Ovary (tissue), 9 donors: Measurements from ENCODE around the gene IWS1. TPM values are rescaled to one million over a fixed set of nuclear protein-coding genes. Genes with fewer than 3 reads are reported as not detected.

Experiments
- DNase-seq, 5 donors: peaks; one replicate each; pipeline ENCODE4 v3.0.0-alpha.2; 2019 to 2020
- H3K27ac ChIP-seq, 2 donors: fragments of 200-600 bp; one replicate each; pipeline versions ENCODE4 v1.5.1 to v1.8.0; 2019 to 2022
- H3K27me3 ChIP-seq: fragments of 200-600 bp; one replicate; pipeline ENCODE4 v1.8.0; 2022
- H3K36me3 ChIP-seq: fragments of 200-600 bp; sonication (generic); one replicate; pipeline ENCODE4 v1.5.1; 2019
- H3K4me1 ChIP-seq: one replicate; pipeline ENCODE4 v1.8.1; 2013; ENCODE audit warnings: mild to moderate bottlenecking, moderate library complexity; ENCODE audit not compliant: insufficient read depth
- H3K4me3 ChIP-seq: fragments of 200-600 bp; sonication (generic); one replicate; pipeline ENCODE4 v1.5.1; 2017
- H3K9me3 ChIP-seq, 2 donors: fragments of 200-600 bp in 1 of 2; sonication (generic) in 1 of 2; one replicate each; pipeline versions ENCODE4 v1.5.1 to v1.8.1; 2013 to 2019; ENCODE audit warnings: mild to moderate bottlenecking in 1 of 2, moderate library complexity in 1 of 2
- CTCF ChIP-seq, 3 donors: fragments of 450-650 bp in 2 of 3; fragments of 200-600 bp in 1 of 3; IDR thresholded peaks; one replicate each; pipeline versions ENCODE4 v1.5.1 to v1.8.0; 2016 to 2022; ENCODE audit warnings: antibody characterized with exemption in 3 of 3, mild to moderate bottlenecking in 1 of 3
- EP300 ChIP-seq: sonication (generic); formaldehyde crosslinking; IDR thresholded peaks from one replicate; pipeline ENCODE4 v1.6.1; 2017; ENCODE audit warnings: antibody characterized with exemption
- POLR2A ChIP-seq: fragments of 450-650 bp; IDR thresholded peaks from one replicate; pipeline ENCODE4 v1.6.1; 2017; ENCODE audit warnings: antibody characterized with exemption, mild to moderate bottlenecking, moderate library complexity
- WGBS, 3 donors: extraction: QIAGEN DNeasy Blood & Tissue Kit in 1 of 3; methylation state at CpG; one replicate each; pipeline versions ENCODE4 v1.1.5 to v1.1.7; 2013 to 2017; 5-methylcytosine and 5-hydroxymethylcytosine counted together
- intact Hi-C, 4 donors: fragments of 100-400 bp; cut with DNase I; formaldehyde crosslinking; loops; one replicate each; pipeline versions ENCODE4 v1.11.0 to v1.15.1; 2022 to 2023
- polyA plus RNA-seq, 2 donors: library from polyadenylated mRNA; stranded (reverse); fragments of 200-250 nt in 1 of 2; fragments of 350-450 nt in 1 of 2; fragmentation: Illumina TruSeq in 1 of 2; extraction: RNeasy Lipid Tissue Mini Kit (QIAGEN cat#74804) in 1 of 2; gene quantifications; one replicate each; pipeline ENCODE4 v1.2.3, GENCODE V29; 2013 to 2014
- total RNA-seq, 7 donors: library from RNA; depleted of rRNA in 2 of 7; stranded (reverse); fragments of >200 nt in 2 of 7; fragmentation: NEBNext Ultra II Directional in 3 of 7; extraction: Animal tissue kit (Norgen Biotek cat#: 25700) in 3 of 7; gene quantifications; one replicate each; pipeline versions ENCODE4 v1.1.0 to v1.2.4, GENCODE V29; 2016 to 2023
- donor health status: DM: no; HTN: no; CAD: no; lungs with moderate emphysema.
- donor health status: DM: no; HTN: no; CAD: no.
- donor health status: Bipolar disorder and iron deficiency.
- donor health status: DM: yes; HTN: yes; CAD: no.
- donor health status: DM: no; HTN: no; CAD: no.
- donor health status: DM: yes; HTN: yes; CAD: no.

The IWS1 gene
- total and polyA plus RNA-seq, 9 donors: 13.9 to 29.0 (median 25.8) TPM

- no peaks in the 10 kb centered on the region for H3K36me3 ChIP-seq
- H3K9me3 ChIP-seq: no peaks in the 10 kb centered on the region
- peak in 1 of 5 donors; percentile 15 for DNase-seq
- TF ChIP-seq CTCF (IDR thresholded peaks at IDR 0.05) (no peak), POLR2A (no peak), EP300 (no peak)
- H3K4me3 ChIP-seq: no peak overlapping the region
- no peaks in the 10 kb centered on the region for H3K27me3 ChIP-seq
- 93 to 96% (median 93%) methylated on average over 8 to 12 of the region's 12 CpGs for WGBS, 3 donors
- H3K27ac ChIP-seq: no peak overlapping the region
- H3K4me1 ChIP-seq: peaks cover 5% of the 10 kb centered on the region
- intact Hi-C loops: no loop called here
Measured at GRCh38 chr2:127565261-127566138, 39.2 kb upstream of the IWS1 start.

- intact Hi-C loops: no loop called here
- 85 to 89% (median 88%) methylated on average over 11 of the region's 11 CpGs for WGBS, 3 donors
- peak in 1 of 5 donors; percentile 4 for DNase-seq
Measured at GRCh38 chr2:127564429-127565260, 38.4 kb upstream of the IWS1 start.

DNA sequence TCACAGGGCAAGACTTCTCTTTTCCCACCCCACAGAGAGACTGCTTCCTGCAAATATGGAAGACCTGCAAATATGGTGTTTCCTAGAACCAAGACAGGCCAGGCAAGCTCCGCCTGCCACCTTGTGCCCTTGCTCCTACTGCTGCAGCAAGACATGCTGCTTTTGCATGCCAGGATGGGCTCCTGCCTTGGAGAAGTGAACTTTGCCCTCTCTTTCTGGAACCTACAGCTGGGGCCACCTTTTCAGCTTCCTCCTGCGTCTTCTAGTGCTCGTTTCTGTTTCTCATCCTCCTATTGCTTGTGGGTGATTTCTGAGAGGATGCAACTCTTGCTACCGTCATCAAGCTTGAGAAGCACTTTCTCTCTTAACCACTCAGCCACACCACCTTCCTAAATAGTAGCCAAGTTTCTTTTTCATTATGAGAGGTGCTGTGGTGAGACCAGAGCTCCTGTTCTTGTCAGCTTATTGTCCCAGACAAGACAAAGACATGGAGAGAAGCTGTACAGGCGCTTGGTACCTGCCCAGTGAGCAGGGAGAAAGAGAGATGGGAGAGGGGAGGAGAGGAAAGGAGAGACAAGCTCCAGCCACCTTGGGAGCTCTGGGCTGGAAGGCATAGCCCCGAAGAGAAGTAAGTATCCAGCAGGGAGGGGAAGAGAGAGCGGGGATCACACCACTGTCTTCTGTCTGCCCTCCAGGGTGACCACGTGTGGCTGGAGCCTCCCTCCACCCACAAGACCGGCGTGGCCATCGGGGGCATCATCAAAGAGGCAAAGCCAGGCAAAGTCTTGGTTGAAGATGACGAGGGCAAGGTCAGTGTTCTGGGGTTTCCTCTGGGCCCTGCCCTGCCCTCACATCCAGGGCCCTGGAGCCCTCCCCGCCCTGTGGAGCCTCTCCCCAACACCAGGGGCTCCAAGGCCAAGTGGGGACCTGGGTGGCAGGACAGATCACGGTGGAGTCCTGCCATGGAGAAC, 37.5 kb upstream of the IWS1 start:
- Histone ChIP-seq H3K27ac (no peak overlapping the region), H3K4me3 (no peak overlapping the region), H3K27me3 (no peaks in the 10 kb centered on the region), H3K4me1 (no peaks in the 10 kb centered on the region), H3K9me3 (no peaks in the 10 kb centered on the region), H3K36me3 (no peaks in the 10 kb centered on the region)
- TF ChIP-seq CTCF (IDR thresholded peaks at IDR 0.05): no peak
- TF ChIP-seq EP300: no peak
- TF ChIP-seq POLR2A: no peak
- no peak for DNase-seq
- intact Hi-C loops: no loop called here
- 81 to 85% (median 81%) methylated on average over 14 of the region's 14 CpGs for WGBS, 3 donors

More at GRCh38 chr2:127564429-127565260, 38.4 kb upstream of the IWS1 start:
- H3K27ac ChIP-seq: no peak overlapping the region
- H3K4me1 ChIP-seq: peaks cover 3% of the 10 kb centered on the region
- no peak overlapping the region for H3K4me3 ChIP-seq
- TF ChIP-seq CTCF (IDR thresholded peaks at IDR 0.05) (no peak), POLR2A (no peak)
- H3K27me3 ChIP-seq: no peaks in the 10 kb centered on the region
- no peaks in the 10 kb centered on the region for H3K9me3 ChIP-seq
- no peaks in the 10 kb centered on the region for H3K36me3 ChIP-seq

GRCh38 chr2:127562936-127563335, 36.6 kb upstream of the IWS1 start:
- Histone ChIP-seq H3K36me3 (no peaks in the 10 kb centered on the region), H3K27me3 (no peaks in the 10 kb centered on the region), H3K9me3 (no peaks in the 10 kb centered on the region), H3K27ac (no peak overlapping the region), H3K4me1 (no peaks in the 10 kb centered on the region), H3K4me3 (no peak overlapping the region)
- intact Hi-C loops: no loop called here
- 86 to 91% (median 90%) methylated on average over 2 of the region's 2 CpGs for WGBS, 3 donors
- DNase-seq: no peak
- no peak for TF ChIP-seq POLR2A
- TF ChIP-seq CTCF (IDR thresholded peaks at IDR 0.05): no peak
- TF ChIP-seq EP300: no peak
